Psoas muscle (tissue), 8 donors: ENCODE measurements around the gene ZNF264. TPM values are rescaled to one million over a fixed set of nuclear protein-coding genes. Genes with fewer than 3 reads are reported as not detected.
"Not testable (repeated sequence)": the region's sequence is repeated elsewhere in the genome, so short reads cannot be mapped to it uniquely, and the experiment has no call there.

Source experiments
- ATAC-seq, 4 donors: fragments of 200-7000 bp; cut with Tn5 transposase; one replicate each; pipeline ENCODE4 v1.9.1; 2020; ENCODE audit warnings: moderate library complexity in 3 of 4, mild to moderate bottlenecking in 2 of 4
- DNase-seq, 2 donors: peaks; one replicate each; pipeline ENCODE4 v3.0.0-alpha.2; 2020
- H3K27ac ChIP-seq: fragments of 200-600 bp; one replicate; pipeline ENCODE4 v1.8.0; 2022
- H3K27me3 ChIP-seq, 3 donors: fragments of 200-600 bp in 1 of 3; one replicate each; pipeline versions ENCODE4 v1.6.1 to v1.8.0; 2013 to 2022; ENCODE audit warnings: low read length in 2 of 3, mild to moderate bottlenecking in 2 of 3, moderate library complexity in 1 of 3; ENCODE audit not compliant: insufficient read depth in 3 of 3
- H3K36me3 ChIP-seq, 2 donors: fragments of 200-600 bp in 1 of 2; one replicate each; pipeline versions ENCODE4 v1.6.1 to v1.8.0; 2013 to 2022; ENCODE audit warnings: low read depth in 1 of 2, mild to moderate bottlenecking in 1 of 2, moderate library complexity in 1 of 2; ENCODE audit not compliant: insufficient read depth in 1 of 2
- H3K4me1 ChIP-seq: fragments of 200-600 bp; one replicate; pipeline ENCODE4 v1.8.0; 2022
- H3K4me3 ChIP-seq: fragments of 200-600 bp; one replicate; pipeline ENCODE4 v1.8.0; 2022; ENCODE audit warnings: mild to moderate bottlenecking
- H3K9me3 ChIP-seq: fragments of 200-600 bp; one replicate; pipeline ENCODE4 v1.8.0; 2022
- WGBS, 3 donors: extraction: QIAGEN DNeasy Blood & Tissue Kit; methylation state at CpG; one replicate each; pipeline versions ENCODE4 v1.1.6 to v1.1.7; 2013; 5-methylcytosine and 5-hydroxymethylcytosine counted together
- intact Hi-C, 2 donors: fragments of 100-400 bp; cut with DNase I; formaldehyde crosslinking; loops; one replicate each; pipeline versions ENCODE4 v1.11.0 to v1.14.2; 2022
- polyA plus RNA-seq, 3 donors: library from polyadenylated mRNA; stranded (reverse); fragments of 200-250 nt; gene quantifications; one replicate each; pipeline ENCODE4 v1.2.3, GENCODE V29; 2013
- total RNA-seq, 4 donors: library from RNA; stranded (reverse); fragmentation: NEBNext Ultra II Directional in 2 of 4; extraction: Animal tissue kit (Norgen Biotek cat#: 25700) in 2 of 4; gene quantifications; one replicate each; pipeline versions ENCODE4 v1.2.1 to v1.2.4, GENCODE V29; 2021 to 2023
- TF ChIP-seq, protein P1 (sequence below): fragments of 200-600 bp; IDR thresholded peaks from one replicate; pipeline ENCODE4 v1.8.0; 2022; ENCODE audit warnings: antibody characterized with exemption
- donor health status: healthy with polysubstance abuse.
- donor health status: DM: no; HTN: no; CAD: no; lungs with moderate emphysema.
- donor health status: Bipolar disorder and iron deficiency.
- donor health status: healthy.
- donor health status: DM: yes; HTN: yes; CAD: no.
- donor health status: DM: no; HTN: no; CAD: no.
- donor health status: DM: no; HTN: no; CAD: no.
- donor health status: DM: yes; HTN: yes; CAD: no.

ZNF264 gene
- total and polyA plus RNA-seq, 7 donors, result 2.3 to 20.3 (median 14.6) TPM

DNA sequence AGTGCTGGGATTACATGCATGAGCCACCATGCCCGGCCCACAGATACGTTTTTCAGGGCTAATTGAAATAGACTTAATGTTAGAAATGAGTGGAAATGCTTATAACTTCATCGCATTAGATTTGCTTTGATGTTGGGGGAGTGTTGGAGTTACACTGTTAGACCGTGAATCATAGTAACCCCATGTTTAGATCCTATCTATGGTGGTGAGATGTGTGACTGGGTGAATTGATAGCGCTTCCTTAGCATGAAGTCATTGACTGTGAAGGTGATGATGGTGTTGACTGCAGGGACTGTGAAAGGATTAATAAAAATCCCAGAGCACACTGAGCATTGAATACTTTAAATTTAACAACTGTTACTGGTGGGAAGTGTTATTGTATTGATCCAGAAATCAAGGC lies 1.7 kb downstream of the ZNF264 start:
- no peak overlapping the region for H3K27ac ChIP-seq
- H3K9me3 ChIP-seq, result no peaks in the 10 kb centered on the region
- peaks cover 15 to 48% of the 10 kb centered on the region in 2 donors for H3K36me3 ChIP-seq
- peak overlapping the region; percentile 91 for H3K4me3 ChIP-seq
- TF ChIP-seq, protein P1, sequence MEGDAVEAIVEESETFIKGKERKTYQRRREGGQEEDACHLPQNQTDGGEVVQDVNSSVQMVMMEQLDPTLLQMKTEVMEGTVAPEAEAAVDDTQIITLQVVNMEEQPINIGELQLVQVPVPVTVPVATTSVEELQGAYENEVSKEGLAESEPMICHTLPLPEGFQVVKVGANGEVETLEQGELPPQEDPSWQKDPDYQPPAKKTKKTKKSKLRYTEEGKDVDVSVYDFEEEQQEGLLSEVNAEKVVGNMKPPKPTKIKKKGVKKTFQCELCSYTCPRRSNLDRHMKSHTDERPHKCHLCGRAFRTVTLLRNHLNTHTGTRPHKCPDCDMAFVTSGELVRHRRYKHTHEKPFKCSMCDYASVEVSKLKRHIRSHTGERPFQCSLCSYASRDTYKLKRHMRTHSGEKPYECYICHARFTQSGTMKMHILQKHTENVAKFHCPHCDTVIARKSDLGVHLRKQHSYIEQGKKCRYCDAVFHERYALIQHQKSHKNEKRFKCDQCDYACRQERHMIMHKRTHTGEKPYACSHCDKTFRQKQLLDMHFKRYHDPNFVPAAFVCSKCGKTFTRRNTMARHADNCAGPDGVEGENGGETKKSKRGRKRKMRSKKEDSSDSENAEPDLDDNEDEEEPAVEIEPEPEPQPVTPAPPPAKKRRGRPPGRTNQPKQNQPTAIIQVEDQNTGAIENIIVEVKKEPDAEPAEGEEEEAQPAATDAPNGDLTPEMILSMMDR, result no peak
- intact Hi-C loops, result loop anchor here in 1 of 2 donors (1.0 kb wide), 1 partner anchor 45 kb away; no protein-coding TSS in a partner anchor
- H3K27me3 ChIP-seq, result no peaks in the 10 kb centered on the region
- no peak for ATAC-seq
- H3K4me1 ChIP-seq, result peaks cover 10% of the 10 kb centered on the region
- DNase-seq, result no peak
- WGBS, 3 donors, result 84 to 88% (median 87%) methylated on average over 5 of the region's 5 CpGs

DNA sequence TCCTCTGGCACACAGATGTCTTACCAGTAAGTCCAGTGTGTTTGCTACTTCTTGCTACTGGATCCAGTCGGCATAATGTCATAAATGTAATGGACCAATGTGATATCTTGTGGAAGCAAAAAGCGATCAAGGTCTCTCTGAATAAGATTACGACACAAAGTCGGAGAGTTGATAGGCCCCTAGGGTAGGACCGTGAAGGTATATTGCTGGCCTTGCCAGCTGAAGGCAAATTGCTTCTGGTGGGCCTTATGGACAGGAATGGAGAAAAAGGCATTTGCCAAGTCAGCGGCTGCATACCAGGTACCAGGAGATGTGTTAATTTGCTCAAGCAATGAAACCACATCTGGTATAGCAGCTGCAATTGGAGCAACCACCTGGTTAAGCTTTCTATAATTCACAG lies 6.6 kb downstream of the ZNF264 start:
- intact Hi-C loops, H3K4me3 ChIP-seq, DNase-seq, ATAC-seq, H3K27me3 ChIP-seq, H3K4me1 ChIP-seq, H3K9me3 ChIP-seq, H3K27ac ChIP-seq: not testable (repeated sequence)
- 93 to 98% (median 94%) methylated on average over 6 of the region's 6 CpGs for WGBS, 3 donors
- H3K36me3 ChIP-seq, result peaks cover 16 to 74% of the 10 kb centered on the region in 2 donors

DNA sequence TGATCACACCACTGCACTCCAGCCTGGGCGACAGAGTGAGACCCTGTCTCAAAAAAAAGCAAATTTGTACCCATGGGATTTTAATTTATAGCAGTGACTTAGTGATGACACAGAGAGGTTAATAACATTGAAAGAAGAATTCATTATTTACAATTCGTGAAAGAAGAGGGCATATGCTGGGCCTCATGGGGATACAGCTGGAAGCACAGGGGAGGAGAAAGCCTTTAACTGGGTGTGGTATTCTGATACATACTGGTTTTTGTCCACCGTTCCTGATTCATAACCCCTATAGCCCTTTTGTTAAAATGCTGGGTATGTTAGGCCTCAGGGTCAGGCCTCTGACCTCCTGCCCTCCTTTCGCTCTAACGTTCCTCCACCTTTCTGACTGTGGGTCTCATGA lies 10.9 kb downstream of the ZNF264 start:
- intact Hi-C loops, result no loop called here
- Histone ChIP-seq H3K9me3 (no peaks in the 10 kb centered on the region), H3K36me3 (peaks cover 12 to 55% of the 10 kb centered on the region in 2 donors), H3K4me1 (no peaks in the 10 kb centered on the region), H3K27ac (no peak overlapping the region), H3K27me3 (no peaks in the 10 kb centered on the region), H3K4me3 (no peak overlapping the region)
- no peak for DNase-seq
- TF ChIP-seq, protein P1, result no peak
- 82 to 89% (median 85%) methylated on average over 5 of the region's 5 CpGs for WGBS, 3 donors
- no peak for ATAC-seq

DNA sequence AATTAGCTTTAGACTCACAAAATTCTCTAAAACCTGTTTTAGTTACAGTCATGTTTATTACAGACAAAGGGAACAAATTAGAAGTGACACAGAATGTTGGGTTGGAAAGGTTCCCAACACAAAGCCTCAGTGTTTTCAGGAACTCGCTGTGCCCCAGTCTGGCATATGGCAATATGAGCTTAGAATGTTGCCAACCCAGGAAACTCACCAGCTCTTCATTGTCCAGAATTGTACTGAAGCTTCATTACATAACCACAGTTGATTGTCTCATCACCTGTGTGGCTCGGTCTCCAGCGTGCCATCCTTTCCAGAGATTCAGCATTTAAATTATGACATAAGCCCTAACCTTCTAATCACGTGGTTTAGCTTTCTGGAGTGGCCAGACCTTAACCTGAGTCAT lies 19.1 kb downstream of the ZNF264 start:
- intact Hi-C loops, result no loop called here
- H3K4me3 ChIP-seq, result no peak overlapping the region
- H3K27me3 ChIP-seq, result no peaks in the 10 kb centered on the region
- WGBS, 3 donors, result 82 to 84% (median 83%) methylated on average over 4 of the region's 4 CpGs
- no peak overlapping the region for H3K27ac ChIP-seq
- peaks cover 27 to 66% of the 10 kb centered on the region in 2 donors for H3K36me3 ChIP-seq
- no peaks in the 10 kb centered on the region for H3K4me1 ChIP-seq
- ATAC-seq, result peak in 1 of 4 donors; percentile 19
- TF ChIP-seq, protein P1, result no peak
- no peak for DNase-seq
- H3K9me3 ChIP-seq, result peaks cover 32% of the 10 kb centered on the region

DNA sequence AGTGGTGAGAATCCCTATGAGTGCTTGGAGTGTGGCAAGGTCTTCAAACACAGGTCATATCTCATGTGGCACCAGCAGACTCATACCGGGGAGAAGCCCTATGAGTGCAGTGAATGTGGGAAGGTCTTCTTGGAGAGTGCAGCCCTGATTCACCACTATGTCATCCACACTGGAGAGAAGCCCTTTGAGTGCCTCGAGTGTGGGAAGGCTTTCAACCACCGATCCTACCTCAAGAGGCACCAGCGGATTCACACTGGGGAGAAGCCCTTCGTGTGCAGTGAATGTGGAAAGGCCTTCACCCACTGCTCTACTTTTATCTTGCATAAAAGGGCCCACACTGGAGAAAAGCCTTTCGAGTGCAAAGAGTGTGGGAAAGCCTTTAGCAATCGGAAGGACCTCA lies 20.8 kb downstream of the ZNF264 start:
- Histone ChIP-seq H3K9me3 (peaks cover 32% of the 10 kb centered on the region), H3K36me3 (peaks cover 25 to 59% of the 10 kb centered on the region in 2 donors), H3K4me3 (no peak overlapping the region), H3K4me1 (no peaks in the 10 kb centered on the region), H3K27me3 (no peaks in the 10 kb centered on the region), H3K27ac (no peak overlapping the region)
- 93 to 98% (median 95%) methylated on average over 7 of the region's 7 CpGs for WGBS, 3 donors
- no peak for DNase-seq
- intact Hi-C loops, result no loop called here
- peak in 1 of 4 donors; percentile 37 for ATAC-seq
- TF ChIP-seq, protein P1, result no peak
